ENCODE data around the gene CYTH4.

The CYTH4 gene

DNA sequence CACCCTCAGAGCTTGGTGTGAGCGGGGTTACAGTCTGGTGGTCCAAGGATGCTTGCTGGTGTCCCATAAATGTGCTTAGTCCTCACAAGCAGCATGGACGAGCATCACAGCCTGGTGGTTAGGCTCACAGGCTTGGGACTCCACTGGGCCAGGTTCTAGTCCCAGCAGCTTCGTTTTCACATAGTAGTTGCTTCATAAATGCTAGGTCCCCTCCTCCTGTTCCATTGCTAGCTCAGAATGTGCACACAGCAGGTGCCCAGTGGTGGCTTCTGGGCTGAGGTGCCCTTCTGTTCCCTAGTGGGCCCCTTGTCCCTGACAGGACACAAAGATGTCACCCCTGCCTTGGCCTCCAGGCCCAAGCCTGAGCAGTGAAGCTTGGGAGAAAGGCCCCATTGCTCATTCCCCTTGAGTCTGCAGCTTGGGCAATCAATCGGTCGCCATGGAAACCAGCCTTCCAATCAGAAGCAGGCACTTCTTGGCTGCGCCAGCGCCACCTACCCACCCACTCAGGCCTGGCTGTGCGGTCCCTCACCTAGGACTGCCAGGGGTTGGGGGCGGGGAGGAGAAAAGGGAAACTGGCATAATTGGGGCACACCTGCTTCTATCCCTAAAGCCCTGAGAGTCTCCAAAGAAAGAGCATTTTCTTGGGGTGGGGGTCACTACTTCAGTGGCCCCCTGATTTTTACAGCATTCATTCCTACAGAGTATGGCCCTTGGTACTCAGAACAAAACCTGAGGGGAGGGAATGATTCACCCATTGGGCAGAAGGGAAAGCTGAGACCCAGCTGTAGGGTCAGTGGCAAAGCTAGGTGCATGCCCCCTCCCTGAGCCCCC, 48.1 kb downstream of the CYTH4 start:
- DNase-seq (ENCODE audit: low read depth) = no peak

DNA sequence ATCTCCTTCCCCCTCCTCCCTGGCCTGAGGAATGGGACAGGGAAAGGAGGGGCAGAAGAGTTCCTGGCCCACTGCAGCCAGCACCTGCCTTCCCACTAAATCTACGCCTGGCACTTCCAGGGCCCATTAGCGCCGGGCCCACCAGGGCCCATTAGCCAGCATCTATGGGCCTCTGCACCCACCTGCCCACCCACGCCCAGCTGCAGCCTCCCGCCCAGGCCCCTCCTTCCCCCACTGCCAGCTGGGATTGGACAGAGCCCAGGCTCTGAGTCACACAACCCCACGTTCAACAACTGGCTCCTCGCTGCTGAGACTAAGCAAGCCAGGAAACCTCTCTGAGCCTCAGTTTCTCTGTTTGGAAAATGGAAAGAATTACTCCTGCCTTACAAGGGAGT, 48.7 kb downstream of the CYTH4 start:
- DNase-seq (ENCODE audit: low read depth) = no peak

DNA sequence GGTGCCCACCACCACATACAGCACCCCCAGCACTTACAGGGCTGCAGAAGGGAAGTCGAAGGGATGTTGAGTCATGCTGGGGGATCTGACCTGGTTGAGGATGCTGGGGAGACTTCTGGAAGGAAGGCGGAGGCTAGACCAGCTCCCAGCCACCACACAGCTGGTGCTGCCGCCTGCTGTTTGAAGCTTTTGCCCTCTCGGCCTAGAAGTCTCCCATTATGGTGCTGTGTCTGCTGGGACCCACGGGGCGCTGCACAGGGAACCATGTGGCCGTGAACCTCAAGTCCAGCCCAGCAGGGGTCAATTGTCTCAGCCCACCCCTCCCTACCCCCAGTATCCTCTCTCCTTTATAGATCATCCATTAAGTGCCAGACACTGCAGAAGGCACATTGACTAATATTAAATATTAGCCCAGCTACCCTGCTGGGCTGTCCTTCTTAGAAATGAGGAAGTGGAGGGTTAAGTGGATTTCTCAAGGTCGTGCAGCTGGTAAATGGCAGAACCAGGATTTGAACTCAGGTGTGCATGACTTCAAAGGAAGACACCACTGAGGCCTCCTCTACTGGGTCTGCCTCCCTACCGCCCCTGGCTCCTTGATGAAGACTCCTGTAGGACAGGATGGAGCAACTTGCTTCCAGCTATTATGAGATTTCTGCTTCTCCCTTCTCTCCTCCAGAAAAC, 49.7 kb downstream of the CYTH4 start:
- DNase-seq (ENCODE audit: low read depth) = no peak

DNA sequence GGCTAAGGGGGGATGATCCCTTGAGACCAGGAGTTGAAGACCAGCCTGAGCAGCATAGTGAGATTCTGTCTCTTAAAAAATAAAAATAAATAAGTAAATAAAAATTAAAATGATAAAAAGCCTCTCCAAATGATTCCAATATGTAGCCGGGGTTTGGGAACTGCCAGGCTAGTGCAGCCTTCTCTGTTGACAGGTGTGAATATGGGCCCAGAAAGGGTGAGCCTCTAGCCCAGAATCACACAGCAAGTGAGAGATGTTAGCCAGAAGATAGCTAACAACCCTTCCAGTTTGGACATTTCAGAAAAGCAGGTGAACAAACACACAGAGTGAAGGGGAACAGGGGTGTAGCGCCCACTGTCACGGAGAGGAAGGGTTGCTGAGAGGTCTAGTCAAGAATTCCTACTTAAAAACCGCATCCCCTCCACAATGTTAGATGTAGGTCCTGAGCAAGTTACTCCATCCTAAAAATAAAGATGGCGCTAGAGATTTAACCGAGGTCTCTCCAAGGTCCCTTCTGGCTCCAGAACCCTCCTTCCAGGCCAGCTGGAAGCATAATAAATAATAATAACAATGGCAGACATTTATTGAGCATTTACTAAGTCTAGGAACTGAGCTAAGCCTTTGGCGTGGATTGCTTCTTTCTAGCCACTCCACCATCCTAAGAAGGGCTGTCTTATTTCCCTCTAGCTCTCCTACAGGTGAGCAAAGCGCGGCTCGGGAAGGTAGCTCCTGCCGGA, 51.6 kb downstream of the CYTH4 start:
- DNase-seq (ENCODE audit: low read depth) = no peak

DNA sequence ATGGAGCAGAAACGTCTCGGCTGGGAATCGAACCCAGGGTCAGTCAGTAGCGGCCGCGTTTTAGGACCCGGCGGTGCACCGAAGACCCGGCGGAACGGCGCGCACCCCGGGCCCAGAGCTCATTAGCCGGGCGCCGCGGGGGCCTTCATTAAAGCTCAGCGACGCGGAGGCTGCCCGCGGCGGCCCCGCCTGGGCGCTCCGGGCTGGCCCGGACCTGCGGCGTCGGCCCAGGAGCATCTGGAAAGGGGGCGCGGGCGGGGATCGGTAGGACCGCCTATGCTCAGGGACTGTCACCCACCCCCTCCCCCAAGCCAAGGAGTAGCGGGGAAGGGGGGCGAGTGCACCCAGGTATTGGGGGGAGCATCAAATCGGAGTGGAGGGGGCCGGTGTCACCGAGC, 52.2 kb downstream of the CYTH4 start:
- no peak for DNase-seq (ENCODE audit: low read depth)

DNA sequence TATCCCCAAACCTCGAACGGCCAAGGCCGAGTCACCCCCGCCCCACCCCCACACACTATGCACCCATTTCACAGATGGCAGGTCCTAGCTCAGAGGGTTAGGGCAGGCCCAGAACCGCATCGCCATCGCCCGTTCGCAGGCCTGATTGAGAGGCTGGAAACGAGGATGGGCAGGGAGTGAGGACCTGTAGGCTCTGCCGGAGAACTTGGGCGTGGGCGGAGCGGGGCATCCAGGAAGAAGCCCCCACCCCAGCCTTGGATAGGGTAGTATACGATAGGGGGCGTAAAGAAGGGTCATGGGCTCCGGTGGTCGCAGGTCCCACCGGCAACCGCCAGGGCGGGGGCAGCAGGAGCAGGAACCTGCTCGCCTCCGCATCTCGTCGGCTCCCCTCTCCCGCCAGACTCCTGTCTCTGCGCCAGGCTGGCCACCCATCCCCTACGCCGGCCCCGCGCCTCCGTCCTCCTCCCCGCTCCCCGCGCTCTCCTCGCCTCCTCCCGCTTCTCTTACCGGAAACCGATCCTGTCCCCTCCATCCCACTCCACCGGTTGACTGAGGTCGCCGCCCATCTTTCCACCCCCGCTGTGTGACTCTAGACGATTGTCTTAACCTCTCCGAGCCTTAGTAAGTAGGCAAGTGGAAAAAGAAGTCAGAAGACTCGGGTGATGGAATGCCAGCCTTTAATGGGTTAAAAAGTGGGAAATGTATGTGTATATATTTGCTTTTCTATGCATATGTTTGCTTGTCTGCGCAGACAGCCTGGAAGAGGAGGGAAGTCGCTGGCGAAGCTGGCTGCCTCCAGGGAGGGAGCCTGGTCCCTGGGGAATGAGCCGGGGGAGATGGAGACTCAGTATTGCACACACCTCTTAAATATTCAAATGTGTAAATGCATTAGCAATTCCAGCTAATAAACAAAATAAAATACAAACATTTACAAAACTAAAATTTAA, 52.8 kb downstream of the CYTH4 start:
- DNase-seq (ENCODE audit: low read depth) = no peak

DNA sequence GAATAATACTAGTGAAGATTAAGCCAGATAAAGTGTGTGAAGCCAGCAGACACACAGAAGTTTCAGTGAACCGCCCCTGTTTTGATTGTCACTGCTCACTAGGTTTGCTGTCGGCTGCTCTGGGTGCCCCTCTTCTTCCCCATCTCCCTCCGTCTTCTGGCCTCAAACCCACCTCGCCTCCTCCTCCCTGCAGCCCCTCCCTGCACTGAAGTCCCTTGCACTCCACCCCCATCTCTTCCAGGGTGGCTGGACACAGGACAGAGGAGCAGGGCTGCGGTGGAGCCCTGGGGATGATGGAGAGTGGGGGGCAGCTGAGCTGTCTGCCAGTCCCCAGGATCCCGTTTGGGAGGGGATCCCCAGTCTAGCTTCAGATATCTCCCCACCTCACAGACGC, 53.5 kb downstream of the CYTH4 start:
- DNase-seq (ENCODE audit: low read depth) = no peak

DNA sequence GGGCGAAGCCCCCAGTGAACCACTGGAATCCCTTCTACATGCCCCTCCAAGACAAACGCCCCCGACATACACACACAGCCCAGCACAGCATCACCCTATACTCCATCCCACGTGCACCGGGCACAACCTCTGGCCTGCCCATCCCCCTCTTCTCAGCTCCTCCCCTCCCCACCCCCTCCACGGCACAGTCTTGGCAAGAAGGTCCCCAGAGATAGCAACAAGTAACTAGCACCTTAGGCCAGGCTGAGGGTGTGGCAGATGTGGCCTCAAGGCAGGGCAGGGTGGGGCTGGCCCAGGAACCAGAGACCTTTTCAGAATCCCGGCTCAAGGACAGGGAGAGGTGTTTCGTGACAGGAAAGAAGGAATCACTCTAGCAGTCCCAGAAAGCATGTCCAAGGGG, 54.3 kb downstream of the CYTH4 start:
- DNase-seq (ENCODE audit: low read depth) = no peak

DNA sequence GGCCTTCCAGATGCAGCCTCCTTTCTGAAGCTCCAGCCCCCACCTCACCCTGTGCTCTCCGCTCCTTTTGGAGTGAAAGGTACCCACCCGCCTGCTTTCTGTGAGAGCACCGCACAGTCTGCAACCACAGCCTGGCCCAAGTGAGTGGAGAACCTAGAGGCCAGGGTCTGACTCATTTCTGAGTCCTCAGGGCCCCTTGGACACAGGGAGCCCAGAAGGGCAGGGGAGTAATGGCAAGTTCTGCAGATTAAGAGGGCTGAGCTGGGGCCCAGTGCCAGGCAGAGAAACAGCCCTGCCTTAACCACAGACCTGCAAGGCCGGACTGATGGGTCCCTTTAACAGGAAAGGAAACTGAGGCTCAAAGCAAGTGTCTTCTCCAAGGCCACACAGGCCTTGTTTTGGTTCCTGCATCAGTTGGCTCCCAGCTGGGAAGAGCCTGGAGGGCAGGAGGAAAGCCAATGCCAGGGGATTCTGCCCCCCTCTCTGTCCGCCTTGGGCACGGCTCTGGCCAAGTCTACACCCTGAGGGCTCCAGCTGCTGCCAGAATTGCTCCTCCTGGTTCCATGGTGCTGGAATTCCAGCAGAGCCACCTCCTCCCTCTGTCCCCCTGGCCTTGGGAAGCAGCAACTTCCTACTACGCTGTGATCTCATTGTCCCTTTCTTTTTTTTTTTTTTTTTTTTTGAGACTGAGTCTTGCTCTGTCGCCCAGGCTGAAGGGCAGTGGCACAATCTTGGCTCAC, 55.1 kb downstream of the CYTH4 start:
- no peak for DNase-seq (ENCODE audit: low read depth)

DNA sequence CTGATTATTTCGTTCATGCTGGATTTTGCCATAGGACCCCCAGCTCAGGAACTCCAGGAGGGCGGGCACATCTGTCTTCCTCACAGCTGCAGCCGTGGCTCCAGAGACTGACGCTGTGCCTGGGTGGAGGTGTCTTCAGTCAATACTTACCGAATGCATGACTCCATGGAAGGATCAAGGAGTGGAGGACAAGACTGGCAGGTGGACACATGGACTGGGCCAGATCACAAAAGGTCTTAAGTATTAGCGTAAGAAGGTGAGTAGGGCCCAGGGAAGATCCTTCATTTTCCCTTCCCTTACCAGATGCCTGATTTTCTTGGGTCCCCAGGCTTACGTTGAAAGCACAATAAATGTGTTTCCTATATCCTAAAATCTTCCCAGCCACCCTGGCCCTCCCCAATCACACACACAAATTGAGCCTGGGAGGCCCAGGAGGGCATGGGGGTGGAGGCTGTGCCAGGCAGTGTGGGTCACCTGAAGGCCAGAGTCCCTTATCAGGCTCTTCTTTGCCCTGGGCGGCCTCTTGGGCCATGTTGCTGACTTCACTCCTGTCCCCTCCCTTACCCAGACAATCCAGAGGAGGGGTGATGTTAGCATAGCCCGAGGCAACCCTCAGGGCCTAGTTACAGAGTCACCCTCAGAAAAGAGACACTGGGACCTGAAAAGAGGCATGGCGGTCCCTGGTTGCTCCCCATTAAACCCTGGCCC, 56.4 kb downstream of the CYTH4 start:
- no peak for DNase-seq (ENCODE audit: low read depth)

DNA sequence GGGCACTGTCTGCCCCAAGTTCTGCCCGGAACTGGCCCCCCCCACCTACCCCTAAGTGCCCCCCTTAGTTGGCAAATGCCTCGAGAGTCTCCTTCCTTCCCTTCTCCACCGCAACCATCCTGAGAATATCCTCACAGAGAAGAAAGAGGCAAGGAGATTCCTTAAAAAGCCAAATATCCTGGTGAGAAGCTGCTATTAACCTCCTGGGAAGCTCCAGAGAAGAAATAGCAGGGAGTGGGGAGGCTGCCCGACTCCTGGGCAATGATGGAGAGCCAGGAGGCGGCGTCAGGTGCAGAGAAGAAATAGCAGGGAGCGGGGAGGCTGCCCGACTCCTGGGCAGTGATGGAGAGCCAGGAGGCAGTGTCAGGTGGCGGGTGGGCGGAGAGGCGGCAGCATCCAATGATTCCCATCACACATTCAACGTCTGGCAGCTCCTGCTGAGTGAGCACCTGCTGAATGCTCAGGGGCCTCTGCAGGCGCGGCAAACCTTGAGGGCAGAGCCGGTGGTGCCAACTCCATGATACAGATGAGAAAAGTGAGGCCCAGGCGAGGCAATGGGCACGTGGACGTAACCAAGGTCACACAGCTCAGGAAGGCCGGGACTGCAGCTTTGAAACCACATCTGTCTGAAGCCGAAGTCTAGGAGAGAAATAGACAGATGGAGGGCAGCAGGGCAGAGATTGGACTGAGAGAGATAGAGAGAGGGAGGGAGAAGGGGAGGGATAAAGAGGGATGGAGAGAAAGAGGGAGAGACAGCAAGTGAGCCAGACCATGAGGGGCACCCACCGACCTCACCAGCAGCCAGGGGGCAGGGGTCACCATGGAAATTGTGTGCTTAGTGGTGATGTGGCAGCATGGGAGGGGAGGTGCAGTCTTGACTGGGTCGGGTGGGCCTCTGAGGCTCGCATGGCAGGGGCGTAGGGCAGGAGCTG, 58.3 kb downstream of the CYTH4 start:
- no peak for DNase-seq (ENCODE audit: low read depth)

DNA sequence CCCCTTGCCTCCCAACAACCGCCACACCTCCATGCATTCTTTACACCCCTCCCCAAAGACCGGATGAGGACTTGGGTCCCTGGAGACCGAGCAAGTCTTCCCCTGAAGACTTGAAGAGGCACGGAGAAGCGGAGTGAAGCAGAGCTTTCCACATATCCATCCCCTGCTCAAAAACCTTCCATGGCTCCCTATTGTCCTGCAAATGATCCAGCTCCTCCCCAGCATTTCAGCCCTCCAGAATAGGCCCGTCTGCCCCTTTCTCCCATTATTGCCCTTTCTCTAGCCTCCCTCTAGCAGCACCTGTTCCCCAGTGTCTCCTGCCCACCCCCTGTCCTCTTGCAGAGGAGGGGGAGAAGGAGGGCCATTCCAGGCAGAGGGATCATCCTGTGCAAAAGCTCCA, 59.8 kb downstream of the CYTH4 start:
- no peak for DNase-seq (ENCODE audit: low read depth)

DNA sequence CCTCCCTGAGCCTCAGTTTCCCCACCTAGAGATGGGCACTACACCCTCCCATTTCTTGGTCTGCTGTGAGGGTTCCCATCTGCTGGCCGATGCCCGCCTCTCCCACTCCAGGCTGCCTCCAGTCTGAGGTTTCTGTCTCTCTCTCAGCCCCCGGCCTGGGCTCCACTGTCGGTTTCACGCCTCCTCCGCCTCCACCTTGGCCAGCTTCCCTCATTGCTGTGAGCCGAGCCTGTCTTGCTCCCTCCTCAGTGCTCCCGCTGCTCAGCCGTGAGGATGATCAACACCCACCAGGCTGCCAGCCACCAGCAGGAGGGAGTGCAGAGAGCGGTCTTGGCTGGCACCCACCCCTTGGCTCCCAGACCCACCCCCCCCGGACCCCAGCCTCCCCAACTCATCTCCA, 61.0 kb downstream of the CYTH4 start:
- DNase-seq (ENCODE audit: low read depth) = no peak

DNA sequence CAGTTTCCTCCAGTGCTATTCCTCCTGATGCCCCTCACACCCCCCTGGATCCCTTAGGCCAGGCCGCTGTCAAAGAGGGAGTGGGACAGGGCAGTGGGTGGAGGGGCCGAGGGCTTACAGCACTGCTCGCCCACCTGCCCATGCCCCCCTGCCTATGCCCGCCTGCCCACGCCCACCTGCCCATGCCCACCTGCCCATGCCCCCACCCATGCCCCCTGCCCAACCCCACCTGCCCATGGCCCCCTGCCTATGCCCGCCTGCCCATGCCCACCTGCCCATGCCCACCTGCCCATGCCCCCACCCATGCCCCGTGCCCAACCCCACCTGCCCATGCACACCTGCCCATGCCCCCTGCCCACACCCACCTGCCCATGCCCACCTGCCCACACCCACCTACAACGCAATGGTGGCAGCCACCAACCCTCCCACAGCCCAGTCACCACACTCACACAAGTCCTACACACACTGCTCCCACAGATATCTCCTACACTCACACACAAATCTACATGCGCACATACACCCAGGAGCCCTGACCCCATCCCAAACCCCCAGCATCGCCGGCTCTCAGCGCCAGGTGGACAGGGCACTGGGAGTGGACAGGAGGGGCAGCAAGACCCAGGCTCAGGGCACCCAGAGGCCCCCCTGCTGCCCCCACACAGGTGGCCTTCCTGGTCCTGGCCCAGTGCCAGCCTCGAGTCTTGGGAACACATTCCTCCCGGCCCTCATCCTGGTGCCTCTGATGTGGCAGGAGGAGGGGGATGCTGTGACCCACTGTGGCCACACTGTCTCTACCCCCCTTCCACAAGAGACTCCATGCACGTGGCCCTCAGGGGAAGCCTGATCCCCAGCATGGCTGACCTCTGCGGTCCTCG, 61.8 kb downstream of the CYTH4 start:
- DNase-seq (ENCODE audit: low read depth) = no peak

DNA sequence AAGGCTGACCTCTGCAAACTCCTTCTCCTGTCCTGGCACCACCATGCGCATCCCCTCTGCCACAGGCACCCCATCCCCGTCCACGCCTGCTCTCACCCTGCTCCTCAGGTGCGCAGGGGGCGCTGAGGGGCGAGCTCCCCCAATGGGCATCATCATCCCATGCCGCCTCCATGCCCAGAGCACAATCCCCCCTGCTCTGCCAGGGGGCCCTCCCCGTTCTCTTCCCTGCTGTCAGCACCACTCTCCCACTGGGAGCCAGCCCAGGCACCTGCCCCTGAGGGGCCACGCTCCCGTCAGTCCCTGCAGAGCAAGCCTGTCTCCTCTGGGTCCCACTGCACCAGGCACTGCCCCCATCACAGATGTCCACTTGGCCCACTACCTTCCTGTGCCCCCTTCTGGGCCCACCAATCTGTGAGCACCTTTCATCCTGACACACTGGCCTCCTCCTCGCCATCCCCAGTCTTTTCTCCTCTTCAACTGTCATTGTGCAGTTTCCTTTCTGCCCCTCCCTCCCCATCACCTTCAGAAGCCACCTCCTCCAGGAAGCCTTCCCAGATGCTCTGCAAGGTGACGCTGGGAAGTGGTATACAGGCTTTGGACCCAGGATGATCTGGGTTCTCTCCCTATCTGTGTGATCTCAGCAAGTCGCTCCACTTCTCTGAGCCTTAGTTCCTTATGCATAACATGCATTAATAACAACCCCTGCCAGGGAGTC, 62.6 kb downstream of the CYTH4 start:
- no peak for DNase-seq (ENCODE audit: low read depth)

DNA sequence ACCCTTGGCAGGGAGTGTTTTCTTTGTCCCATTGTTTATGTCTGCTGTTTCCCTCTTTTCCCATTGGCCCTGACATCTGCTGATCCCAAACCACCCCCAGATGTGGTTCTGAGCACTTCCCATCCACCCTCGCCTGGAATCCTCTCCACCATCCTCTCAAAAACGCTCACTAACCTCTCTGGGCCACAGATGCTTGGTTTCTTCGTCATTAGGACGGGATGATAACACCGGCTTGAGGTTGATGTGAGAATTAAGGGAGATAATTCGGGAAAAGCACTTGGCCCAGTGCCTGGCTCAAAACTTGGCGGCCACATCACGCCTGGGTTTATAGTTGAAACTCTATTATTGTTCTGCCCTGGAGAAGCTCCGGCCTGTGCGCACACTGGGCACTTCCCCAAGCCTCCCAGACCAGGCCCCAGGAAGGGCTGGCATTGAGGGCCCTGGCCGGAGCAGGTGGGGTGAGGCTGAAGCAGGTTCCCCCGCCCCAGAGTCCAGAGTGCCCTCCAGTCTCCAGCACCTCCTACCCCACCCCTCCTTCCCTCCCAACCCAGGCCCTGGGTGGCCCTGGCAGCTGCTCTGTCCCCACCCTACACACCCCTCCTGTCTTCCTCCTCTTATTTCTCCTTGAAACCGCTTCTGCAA, 63.7 kb downstream of the CYTH4 start:
- no peak for DNase-seq (ENCODE audit: low read depth)

DNA sequence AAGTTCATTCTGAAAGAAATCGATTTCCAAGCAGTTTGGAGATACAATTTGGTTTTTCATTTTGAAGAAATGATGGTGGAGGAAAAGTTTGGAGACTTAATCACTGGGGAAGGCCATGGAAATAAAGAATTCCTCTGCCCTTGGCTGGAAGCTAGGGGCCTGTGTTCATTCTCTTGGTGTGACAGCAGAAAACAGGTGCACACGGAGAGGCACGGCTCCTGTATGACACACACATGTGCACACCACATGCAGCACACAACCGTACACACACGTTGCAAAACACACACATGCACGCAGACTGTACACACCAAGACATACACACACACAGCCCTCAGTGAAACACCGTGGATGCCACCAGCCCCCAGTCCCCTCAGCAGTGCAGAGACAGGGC, 64.2 kb downstream of the CYTH4 start:
- no peak for DNase-seq (ENCODE audit: low read depth)
